Panc1 (cell line): ENCODE results near the gene PLK5.

Source experiments
- CTCF ChIP-seq: fragments of 450-650 bp; IDR thresholded peaks from 2 replicates; pipeline ENCODE4 v1.5.1; 2017; ENCODE audit warnings: mild to moderate bottlenecking
- POLR2AphosphoS5 ChIP-seq: IDR thresholded peaks from 2 replicates; pipeline ENCODE4 v1.6.1; 2012; ENCODE audit warnings: mild to moderate bottlenecking, low read depth, low read length, moderate library complexity
- REST ChIP-seq, 2 experiments: IDR thresholded peaks; 2 replicates each; pipeline ENCODE4 v1.6.1; 2011 to 2012; ENCODE audit warnings: low read depth in 2 of 2, control low read depth in 1 of 2, low read length in 1 of 2, mild to moderate bottlenecking in 1 of 2, moderate library complexity in 1 of 2; ENCODE audit not compliant: insufficient read depth in 1 of 2

- TF ChIP-seq CTCF (no peak), POLR2AphosphoS5 (no peak), REST (IDR thresholded peaks at IDR 0.05; ENCODE audit: insufficient read depth in 1 of 2, low read depth in 2 of 2, low read length in 1 of 2) (no peak)
Observed at GRCh38 chr19:1510807-1511206, 13.1 kb upstream of the PLK5 start.
